ENCODE measurements around the gene PCDHA6. TPM values are rescaled to one million over a fixed set of nuclear protein-coding genes. Genes with fewer than 3 reads are reported as not detected.

Gene PCDHA6, protein sequence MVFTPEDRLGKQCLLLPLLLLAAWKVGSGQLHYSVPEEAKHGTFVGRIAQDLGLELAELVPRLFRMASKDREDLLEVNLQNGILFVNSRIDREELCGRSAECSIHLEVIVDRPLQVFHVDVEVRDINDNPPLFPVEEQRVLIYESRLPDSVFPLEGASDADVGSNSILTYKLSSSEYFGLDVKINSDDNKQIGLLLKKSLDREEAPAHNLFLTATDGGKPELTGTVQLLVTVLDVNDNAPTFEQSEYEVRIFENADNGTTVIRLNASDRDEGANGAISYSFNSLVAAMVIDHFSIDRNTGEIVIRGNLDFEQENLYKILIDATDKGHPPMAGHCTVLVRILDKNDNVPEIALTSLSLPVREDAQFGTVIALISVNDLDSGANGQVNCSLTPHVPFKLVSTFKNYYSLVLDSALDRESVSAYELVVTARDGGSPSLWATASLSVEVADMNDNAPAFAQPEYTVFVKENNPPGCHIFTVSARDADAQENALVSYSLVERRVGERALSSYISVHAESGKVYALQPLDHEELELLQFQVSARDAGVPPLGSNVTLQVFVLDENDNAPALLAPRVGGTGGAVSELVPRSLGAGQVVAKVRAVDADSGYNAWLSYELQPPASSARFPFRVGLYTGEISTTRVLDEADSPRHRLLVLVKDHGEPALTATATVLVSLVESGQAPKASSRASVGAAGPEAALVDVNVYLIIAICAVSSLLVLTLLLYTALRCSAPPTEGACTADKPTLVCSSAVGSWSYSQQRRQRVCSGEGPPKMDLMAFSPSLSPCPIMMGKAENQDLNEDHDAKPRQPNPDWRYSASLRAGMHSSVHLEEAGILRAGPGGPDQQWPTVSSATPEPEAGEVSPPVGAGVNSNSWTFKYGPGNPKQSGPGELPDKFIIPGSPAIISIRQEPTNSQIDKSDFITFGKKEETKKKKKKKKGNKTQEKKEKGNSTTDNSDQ
- 11.5 TPM in 2 replicates for total RNA-seq (2014; rRNA removed; shearing (Covaris generic))

DNA sequence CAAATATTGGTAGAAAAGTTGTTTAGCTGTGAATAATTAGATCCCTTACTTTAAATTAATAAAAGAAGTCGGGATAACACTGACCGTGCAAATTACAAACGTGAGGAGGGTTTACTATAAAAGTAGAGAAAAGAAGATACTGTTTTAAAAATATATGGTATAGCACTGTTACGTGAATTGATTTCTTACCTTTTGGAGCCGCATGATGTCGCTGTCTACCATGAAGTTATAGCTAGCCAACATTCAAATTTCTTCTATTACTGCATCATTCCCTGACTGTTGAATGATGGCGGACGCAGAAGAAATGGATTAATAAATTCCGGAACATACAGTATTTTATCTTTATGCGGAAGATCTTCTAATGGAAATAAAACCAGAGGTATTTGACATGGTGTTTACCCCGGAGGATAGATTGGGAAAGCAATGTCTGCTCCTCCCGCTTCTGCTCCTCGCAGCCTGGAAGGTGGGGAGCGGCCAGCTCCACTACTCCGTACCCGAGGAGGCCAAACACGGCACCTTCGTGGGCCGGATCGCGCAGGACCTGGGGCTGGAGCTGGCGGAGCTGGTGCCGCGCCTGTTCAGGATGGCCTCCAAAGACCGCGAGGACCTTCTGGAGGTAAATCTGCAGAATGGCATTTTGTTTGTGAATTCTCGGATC, at the start of gene PCDHA6:
Gene PCDHA6 (plus strand): TSS at position 257 of the 658 bp plus-strand sequence. CDS start 132 bp downstream, at position 389.

DNA sequence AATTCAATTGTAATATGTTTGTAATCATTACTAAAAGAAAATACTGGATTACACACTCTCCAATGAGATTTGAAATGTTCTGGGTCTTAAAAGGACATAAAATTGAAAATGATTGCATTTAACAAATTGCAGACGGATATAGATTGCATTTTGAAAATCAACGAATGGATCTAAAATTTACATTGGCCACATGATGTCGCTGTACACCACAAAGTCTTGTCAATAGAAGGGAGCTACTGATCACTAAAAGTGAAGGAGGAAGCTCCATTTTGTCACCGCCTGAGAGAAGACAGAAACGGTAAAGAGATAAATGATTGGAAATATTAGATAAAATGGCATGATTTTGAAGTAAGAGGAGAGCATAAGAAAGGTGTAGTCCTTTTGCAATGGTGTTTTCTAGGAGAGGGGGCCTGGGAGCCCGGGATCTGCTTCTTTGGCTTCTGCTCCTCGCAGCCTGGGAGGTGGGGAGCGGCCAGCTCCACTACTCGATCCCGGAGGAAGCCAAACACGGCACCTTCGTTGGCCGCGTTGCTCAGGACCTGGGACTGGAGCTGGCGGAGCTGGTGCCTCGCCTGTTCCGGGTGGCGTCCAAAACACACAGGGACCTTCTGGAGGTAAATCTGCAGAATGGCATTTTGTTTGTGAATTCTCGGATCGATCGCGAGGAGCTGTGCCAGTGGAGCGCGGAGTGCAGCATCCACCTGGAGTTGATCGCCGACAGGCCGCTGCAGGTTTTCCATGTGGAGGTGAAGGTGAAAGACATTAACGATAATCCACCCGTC, 41.7 kb upstream of the PCDHA6 start, which contains the start of gene PCDHA1:
Gene PCDHA1 (plus strand): TSS at position 236 of the 782 bp plus-strand sequence.

GRCh38 chr5:140794595-140795258, 33.0 kb upstream of the PCDHA6 start, which contains the start of gene PCDHA2:
TSS of gene PCDHA2 (plus strand) at chr5:140794852.

GRCh38 chr5:140800816-140801493, 26.8 kb upstream of the PCDHA6 start, which contains the start of gene PCDHA3:
TSS of gene PCDHA3 (plus strand) at chr5:140801057.

GRCh38 chr5:140806834-140807775, 20.7 kb upstream of the PCDHA6 start, which contains the start of gene PCDHA4:
TSS of gene PCDHA4 (plus strand) at chr5:140807068.

GRCh38 chr5:140821375-140822280, 6.1 kb upstream of the PCDHA6 start, which contains the start of gene PCDHA5:
TSS of gene PCDHA5 (plus strand) at chr5:140821613.

GRCh38 chr5:140833993-140834392, 6.2 kb downstream of the PCDHA6 start, which contains the start of gene PCDHA7:
TSS of gene PCDHA7 (plus strand) at chr5:140834269. CDS start at chr5:140834384, 115 bp downstream.

DNA sequence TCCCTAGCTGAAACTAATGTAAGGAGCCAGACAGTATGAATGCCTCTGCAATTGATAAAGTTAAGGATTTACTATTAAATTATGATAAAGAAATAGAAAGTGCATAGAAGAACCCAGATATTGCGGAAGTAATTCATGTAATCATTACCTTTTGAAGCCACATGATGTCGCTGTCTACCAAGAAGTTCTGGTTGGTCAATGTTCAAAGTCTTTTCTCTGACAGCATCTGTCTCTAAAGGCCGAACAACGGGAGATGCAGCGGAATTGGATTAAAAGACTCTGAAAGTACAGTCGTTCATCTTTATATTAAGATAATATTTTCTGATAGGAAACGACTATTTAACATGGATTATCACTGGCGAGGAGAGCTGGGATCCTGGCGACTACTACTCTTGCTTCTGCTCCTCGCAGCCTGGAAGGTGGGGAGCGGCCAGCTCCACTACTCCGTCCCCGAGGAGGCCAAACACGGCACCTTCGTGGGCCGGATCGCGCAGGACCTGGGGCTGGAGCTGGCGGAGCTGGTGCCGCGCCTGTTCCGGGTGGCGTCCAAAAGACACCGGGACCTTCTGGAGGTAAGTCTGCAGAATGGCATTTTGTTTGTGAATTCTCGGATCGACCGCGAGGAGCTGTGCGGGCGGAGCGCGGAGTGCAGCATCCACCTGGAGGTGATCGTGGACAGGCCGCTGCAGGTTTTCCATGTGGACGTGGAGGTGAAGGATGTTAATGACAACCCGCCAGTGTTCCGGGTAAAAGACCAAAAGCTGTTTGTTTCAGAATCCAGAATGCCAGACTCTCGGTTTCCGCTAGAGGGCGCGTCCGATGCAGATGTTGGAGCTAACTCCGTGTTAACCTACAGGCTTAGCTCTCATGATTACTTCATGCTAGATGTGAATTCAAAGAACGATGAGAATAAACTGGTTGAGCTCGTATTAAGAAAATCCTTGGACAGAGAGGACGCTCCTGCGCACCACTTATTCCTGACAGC, 13.5 kb downstream of the PCDHA6 start, which contains the start of gene PCDHA8:
Gene PCDHA8 (plus strand): TSS at position 210 of the 985 bp plus-strand sequence. CDS start 135 bp downstream, at position 345.

GRCh38 chr5:140848139-140849102, 20.7 kb downstream of the PCDHA6 start, which contains the start of gene PCDHA9:
TSS of gene PCDHA9 (plus strand) at chr5:140848382. CDS start at chr5:140848496, 114 bp downstream.

GRCh38 chr5:140855772-140856674, 28.3 kb downstream of the PCDHA6 start, which contains the start of gene PCDHA10:
TSS of gene PCDHA10 (plus strand) at chr5:140855897. CDS start at chr5:140856049, 152 bp downstream.

GRCh38 chr5:140868721-140869554, 41.2 kb downstream of the PCDHA6 start, which contains the start of gene PCDHA11:
TSS of gene PCDHA11 (plus strand) at chr5:140868957. CDS start at chr5:140869104, 147 bp downstream.

